ENCODE data around the gene FTO.

DNA sequence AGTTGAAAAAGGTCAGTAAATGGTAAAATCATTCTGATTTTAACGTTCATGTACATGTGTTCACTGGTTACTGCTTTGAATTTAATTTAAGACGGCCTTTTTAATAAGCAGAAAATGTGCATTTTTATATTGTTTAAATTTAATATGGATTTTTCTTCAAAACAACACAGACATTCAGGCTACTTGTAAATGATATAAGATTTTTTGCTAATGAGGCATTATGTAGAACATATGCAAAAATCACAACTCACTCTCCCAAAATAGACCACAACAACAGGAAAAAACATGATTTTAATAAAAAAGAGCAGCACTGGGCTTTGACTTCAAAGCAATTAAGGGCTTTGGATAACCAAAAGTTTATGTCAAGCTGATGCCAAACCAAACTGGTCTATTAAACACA lies 22.6 kb upstream of the FTO start:
- TF ChIP-seq, protein P1, sequence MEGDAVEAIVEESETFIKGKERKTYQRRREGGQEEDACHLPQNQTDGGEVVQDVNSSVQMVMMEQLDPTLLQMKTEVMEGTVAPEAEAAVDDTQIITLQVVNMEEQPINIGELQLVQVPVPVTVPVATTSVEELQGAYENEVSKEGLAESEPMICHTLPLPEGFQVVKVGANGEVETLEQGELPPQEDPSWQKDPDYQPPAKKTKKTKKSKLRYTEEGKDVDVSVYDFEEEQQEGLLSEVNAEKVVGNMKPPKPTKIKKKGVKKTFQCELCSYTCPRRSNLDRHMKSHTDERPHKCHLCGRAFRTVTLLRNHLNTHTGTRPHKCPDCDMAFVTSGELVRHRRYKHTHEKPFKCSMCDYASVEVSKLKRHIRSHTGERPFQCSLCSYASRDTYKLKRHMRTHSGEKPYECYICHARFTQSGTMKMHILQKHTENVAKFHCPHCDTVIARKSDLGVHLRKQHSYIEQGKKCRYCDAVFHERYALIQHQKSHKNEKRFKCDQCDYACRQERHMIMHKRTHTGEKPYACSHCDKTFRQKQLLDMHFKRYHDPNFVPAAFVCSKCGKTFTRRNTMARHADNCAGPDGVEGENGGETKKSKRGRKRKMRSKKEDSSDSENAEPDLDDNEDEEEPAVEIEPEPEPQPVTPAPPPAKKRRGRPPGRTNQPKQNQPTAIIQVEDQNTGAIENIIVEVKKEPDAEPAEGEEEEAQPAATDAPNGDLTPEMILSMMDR (IDR thresholded peaks at IDR 0.05; ENCODE audit: poor library complexity) = no peak
- TF ChIP-seq EZH2 (IDR thresholded peaks at IDR 0.05; ENCODE audit: borderline replicate concordance) = no peak
- no peak for TF ChIP-seq EZH2phosphoT487 (IDR thresholded peaks at IDR 0.05; ENCODE audit: low read depth, severe bottlenecking, unreplicated experiment)

All from hepatocyte (in vitro differentiated cells).